Testis (tissue), 3 donors: ENCODE data around the gene IL17RD. TPM values are rescaled to one million over a fixed set of nuclear protein-coding genes. Genes with fewer than 3 reads are reported as not detected.

Experiments used
- DNase-seq: peaks from one replicate; pipeline ENCODE4 v3.0.0-alpha.2; 2019
- H3K27ac ChIP-seq, 2 donors: fragments of 200-600 bp; sonication (generic); one replicate each; pipeline ENCODE4 v1.5.1; 2019
- H3K27me3 ChIP-seq: fragments of 200-600 bp; sonication (generic); one replicate; pipeline ENCODE4 v1.5.1; 2019
- H3K36me3 ChIP-seq: fragments of 200-600 bp; sonication (generic); one replicate; pipeline ENCODE4 v1.5.1; 2017; ENCODE audit warnings: low read depth; ENCODE audit errors: missing control alignments
- H3K4me1 ChIP-seq: fragments of 200-600 bp; sonication (generic); one replicate; pipeline ENCODE4 v1.5.1; 2019
- H3K4me3 ChIP-seq, 2 donors: fragments of 200-600 bp; sonication (generic); one replicate each; pipeline ENCODE4 v1.5.1; 2017 to 2019
- H3K9me3 ChIP-seq: fragments of 200-600 bp; sonication (generic); one replicate; pipeline ENCODE4 v1.5.1; 2017
- POLR2A ChIP-seq: fragments of 450-650 bp; IDR thresholded peaks from one replicate; pipeline ENCODE4 v1.6.1; 2017; ENCODE audit warnings: antibody characterized with exemption, mild to moderate bottlenecking, moderate library complexity
- WGBS, 2 donors: methylation state at CpG; one replicate each; pipeline ENCODE4 v1.1.5; 2018; 5-methylcytosine and 5-hydroxymethylcytosine counted together
- intact Hi-C: fragments of 100-400 bp; cut with DNase I; formaldehyde crosslinking; loops from one replicate; pipeline ENCODE4 v1.15.1; 2023; ENCODE audit warnings: low total_unique reads
- polyA plus RNA-seq: library from polyadenylated mRNA; stranded (reverse); fragments of 350-450 nt; fragmentation: Illumina TruSeq; extraction: RNeasy Lipid Tissue Mini Kit (QIAGEN cat#74804); gene quantifications from one replicate; pipeline ENCODE4 v1.2.3, GENCODE V29; 2014; ENCODE audit warnings: low read depth, low replicate concordance; ENCODE audit not compliant: insufficient read depth
- total RNA-seq, 2 donors: library from RNA; depleted of rRNA; stranded (reverse); fragments of >200 nt; gene quantifications; one replicate each; pipeline ENCODE4 v1.2.3, GENCODE V29; 2016
- TF ChIP-seq, protein P1 (sequence below), 3 experiments: fragments of 450-650 bp in 2 of 3; fragments of 200-600 bp in 1 of 3; sonication (generic) in 1 of 3; IDR thresholded peaks; one replicate each; pipeline ENCODE4 v1.5.1; 2016 to 2019; ENCODE audit warnings: antibody characterized with exemption in 3 of 3, mild to moderate bottlenecking in 2 of 3, moderate library complexity in 1 of 3

The IL17RD gene
- total and polyA plus RNA-seq, 3 donors from 2014 or later: 25.0 to 29.9 (median 27.9) TPM

DNA sequence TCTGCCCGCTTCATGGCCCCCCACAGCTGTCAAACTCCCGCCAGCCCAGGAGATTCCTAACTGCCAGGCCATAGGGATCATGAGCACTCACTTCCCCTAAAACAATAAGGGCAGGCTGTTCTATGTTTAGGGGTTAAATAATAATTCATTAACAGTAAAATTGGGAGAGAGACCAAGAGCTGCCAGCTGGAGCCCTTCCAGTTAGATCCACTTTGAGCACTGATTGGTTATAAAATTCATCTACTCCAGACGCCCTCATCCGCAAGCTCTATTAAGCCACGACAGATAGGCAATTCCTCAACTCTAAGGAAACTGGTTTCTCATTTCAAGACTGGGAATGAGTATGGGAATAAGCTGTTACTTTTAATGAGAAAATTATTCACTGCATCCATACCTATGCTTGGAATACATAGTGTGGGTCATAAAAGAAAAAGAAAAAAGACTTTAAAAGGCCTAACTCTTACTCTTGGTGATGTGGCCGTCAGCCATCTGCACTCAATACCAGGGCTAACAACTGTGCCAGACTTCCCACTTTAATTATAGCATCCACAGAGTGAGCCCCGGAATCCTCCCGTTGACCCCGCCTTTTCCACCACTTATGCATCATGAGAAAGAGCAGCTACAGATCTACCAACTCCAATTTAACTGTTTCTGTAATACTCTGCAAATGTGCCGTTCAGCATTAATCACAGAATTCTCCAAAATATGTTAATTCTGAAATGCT is 44.5 kb downstream of the IL17RD start:
- Histone ChIP-seq H3K36me3 (no peaks in the 10 kb centered on the region), H3K27me3 (no peaks in the 10 kb centered on the region), H3K4me1 (no peaks in the 10 kb centered on the region), H3K27ac (no peak overlapping the region), H3K4me3 (no peak overlapping the region), H3K9me3 (no peaks in the 10 kb centered on the region)
- peak; percentile 7 for DNase-seq
- 75 to 77% methylated on average over 8 to 10 of the region's 10 CpGs for WGBS, 2 donors
- TF ChIP-seq, protein P1, sequence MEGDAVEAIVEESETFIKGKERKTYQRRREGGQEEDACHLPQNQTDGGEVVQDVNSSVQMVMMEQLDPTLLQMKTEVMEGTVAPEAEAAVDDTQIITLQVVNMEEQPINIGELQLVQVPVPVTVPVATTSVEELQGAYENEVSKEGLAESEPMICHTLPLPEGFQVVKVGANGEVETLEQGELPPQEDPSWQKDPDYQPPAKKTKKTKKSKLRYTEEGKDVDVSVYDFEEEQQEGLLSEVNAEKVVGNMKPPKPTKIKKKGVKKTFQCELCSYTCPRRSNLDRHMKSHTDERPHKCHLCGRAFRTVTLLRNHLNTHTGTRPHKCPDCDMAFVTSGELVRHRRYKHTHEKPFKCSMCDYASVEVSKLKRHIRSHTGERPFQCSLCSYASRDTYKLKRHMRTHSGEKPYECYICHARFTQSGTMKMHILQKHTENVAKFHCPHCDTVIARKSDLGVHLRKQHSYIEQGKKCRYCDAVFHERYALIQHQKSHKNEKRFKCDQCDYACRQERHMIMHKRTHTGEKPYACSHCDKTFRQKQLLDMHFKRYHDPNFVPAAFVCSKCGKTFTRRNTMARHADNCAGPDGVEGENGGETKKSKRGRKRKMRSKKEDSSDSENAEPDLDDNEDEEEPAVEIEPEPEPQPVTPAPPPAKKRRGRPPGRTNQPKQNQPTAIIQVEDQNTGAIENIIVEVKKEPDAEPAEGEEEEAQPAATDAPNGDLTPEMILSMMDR (IDR thresholded peaks at IDR 0.05): no peak
- TF ChIP-seq POLR2A: no peak
- intact Hi-C loops: no loop called here

DNA sequence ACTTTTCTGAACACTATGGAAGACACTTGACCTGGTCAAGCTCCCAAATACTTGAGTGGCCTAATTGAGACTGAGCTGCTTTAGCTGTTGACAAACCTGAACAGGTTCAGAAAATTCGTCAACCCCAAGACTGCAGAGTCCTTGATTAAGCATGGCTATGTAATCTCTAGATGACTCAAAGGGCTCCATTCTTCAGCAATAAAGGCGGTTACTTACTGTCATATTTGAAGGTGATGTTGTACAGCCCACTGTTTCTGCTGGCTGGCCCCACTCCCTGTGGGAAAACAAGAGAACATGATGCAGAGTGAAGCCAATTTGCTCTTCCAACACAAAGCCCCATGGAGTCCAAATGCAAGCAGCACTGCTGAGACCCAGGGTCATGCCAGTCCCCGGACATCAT is 45.1 kb downstream of the IL17RD start:
- Histone ChIP-seq H3K27ac (no peak overlapping the region), H3K4me3 (no peak overlapping the region), H3K27me3 (no peaks in the 10 kb centered on the region), H3K36me3 (no peaks in the 10 kb centered on the region), H3K9me3 (no peaks in the 10 kb centered on the region), H3K4me1 (no peaks in the 10 kb centered on the region)
- 56 to 77% methylated on average over 2 to 3 of the region's 3 CpGs for WGBS, 2 donors
- DNase-seq: peak; percentile 23
- intact Hi-C loops: no loop called here
- TF ChIP-seq, protein P1 (IDR thresholded peaks at IDR 0.05): no peak
- no peak for TF ChIP-seq POLR2A

DNA sequence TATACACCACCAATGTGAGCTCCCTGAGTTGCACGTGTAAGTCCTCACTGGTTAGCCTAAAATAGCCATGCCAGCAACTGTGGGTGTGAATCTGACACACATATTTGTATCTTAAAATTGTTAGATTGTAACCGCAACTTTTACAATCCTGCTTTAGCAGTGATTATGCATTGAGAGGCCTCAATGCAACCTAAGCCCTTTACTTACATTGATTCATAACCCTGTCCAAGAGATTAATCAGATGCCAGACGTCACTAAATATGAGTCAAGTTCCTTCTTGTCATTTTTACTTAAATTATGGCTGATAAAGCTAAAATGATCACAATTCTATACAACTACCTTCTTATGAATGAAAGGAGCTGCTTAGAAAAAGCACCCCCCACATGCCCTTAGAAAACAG is 46.9 kb downstream of the IL17RD start:
- no peak overlapping the region for H3K4me3 ChIP-seq
- no peaks in the 10 kb centered on the region for H3K4me1 ChIP-seq
- H3K36me3 ChIP-seq: no peaks in the 10 kb centered on the region
- no peak overlapping the region for H3K27ac ChIP-seq
- DNase-seq: no peak
- WGBS, 2 donors: 34 to 40% methylated on average over 3 of the region's 3 CpGs
- no peaks in the 10 kb centered on the region for H3K27me3 ChIP-seq
- intact Hi-C loops: no loop called here
- no peaks in the 10 kb centered on the region for H3K9me3 ChIP-seq
- no peak for TF ChIP-seq POLR2A
- TF ChIP-seq, protein P1 (IDR thresholded peaks at IDR 0.05): no peak

DNA sequence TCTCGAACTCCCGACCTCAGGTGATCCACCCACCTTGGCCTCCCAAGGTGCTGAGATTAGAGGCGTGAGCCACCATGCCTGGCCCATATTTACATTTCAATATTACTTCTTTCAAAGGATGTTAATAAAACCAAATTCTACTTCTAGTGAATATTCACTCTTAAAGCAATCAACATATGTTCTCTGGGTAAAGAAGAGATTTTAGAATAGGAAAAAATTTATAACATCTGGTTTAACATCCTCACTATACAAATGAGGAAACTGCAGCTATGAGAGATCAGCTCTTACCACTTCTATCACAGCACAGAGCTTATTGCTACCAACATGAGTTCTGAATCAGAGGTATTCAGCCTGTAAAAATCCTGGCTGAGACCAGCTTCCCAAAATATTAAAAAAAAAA is 48.7 kb downstream of the IL17RD start:
- Histone ChIP-seq H3K27ac (no peak overlapping the region), H3K9me3 (no peaks in the 10 kb centered on the region), H3K4me1 (no peaks in the 10 kb centered on the region), H3K36me3 (no peaks in the 10 kb centered on the region), H3K4me3 (no peak overlapping the region), H3K27me3 (no peaks in the 10 kb centered on the region)
- DNase-seq: no peak
- intact Hi-C loops: no loop called here
- TF ChIP-seq, protein P1 (IDR thresholded peaks at IDR 0.05): no peak
- no peak for TF ChIP-seq POLR2A
- 91 to 97% methylated on average over 3 of the region's 3 CpGs for WGBS, 2 donors

DNA sequence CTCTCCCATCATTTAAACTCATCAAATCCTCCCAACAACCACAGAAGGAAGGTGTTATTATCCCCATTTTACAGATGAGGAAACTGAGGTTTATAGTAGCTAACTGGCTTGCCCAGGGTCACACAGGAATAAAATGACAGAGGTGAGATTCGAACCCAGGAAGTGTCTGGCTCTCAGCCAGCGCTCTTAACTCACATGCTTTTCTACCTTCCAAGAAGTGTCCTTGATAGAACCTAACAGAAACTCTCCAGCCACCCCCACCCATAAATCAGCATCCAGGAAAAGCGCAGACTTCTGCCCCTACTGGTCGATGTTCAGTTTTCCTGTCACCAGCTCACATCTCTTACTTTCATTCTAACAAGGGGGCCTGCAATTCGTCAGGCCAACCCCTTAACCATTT is 52.9 kb downstream of the IL17RD start:
- 57 to 67% methylated on average over 5 of the region's 5 CpGs for WGBS, 2 donors
- Histone ChIP-seq H3K4me1 (no peaks in the 10 kb centered on the region), H3K4me3 (no peak overlapping the region), H3K27me3 (no peaks in the 10 kb centered on the region), H3K36me3 (no peaks in the 10 kb centered on the region), H3K27ac (no peak overlapping the region), H3K9me3 (no peaks in the 10 kb centered on the region)
- intact Hi-C loops: no loop called here
- TF ChIP-seq POLR2A: no peak
- TF ChIP-seq, protein P1 (IDR thresholded peaks at IDR 0.05): peak in 1 of 3 experiments; percentile 19
- DNase-seq: no peak
